ACC112 (cell line): ENCODE data around the gene JAK2.

Source experiments
- H2AFZ ChIP-seq: fragments of 200-600 bp; sonication (generic); one replicate; pipeline ENCODE4 v1.6.0; 2017; ENCODE audit warnings: antibody characterized with exemption, low read length; ENCODE audit not compliant: unreplicated experiment
- H3K27ac ChIP-seq: fragments of 200-600 bp; sonication (generic); 2 replicates; pipeline ENCODE4 v1.5.1; 2014; ENCODE audit warnings: low read depth, mild to moderate bottlenecking, antibody characterized with exemption, low read length, moderate library complexity
- H3K27me3 ChIP-seq: fragments of 200-600 bp; sonication (generic); 2 replicates; pipeline ENCODE4 v1.6.1; 2014; ENCODE audit warnings: mild to moderate bottlenecking, antibody characterized with exemption, low read length, moderate library complexity, mixed read lengths; ENCODE audit not compliant: insufficient read depth
- H3K36me3 ChIP-seq: fragments of 200-600 bp; sonication (generic); 2 replicates; pipeline ENCODE4 v1.6.1; 2016; ENCODE audit warnings: mild to moderate bottlenecking, antibody characterized with exemption, low read length, moderate library complexity, mixed read lengths; ENCODE audit not compliant: insufficient read depth
- H3K4me1 ChIP-seq: fragments of 200-600 bp; sonication (generic); one replicate; pipeline ENCODE4 v1.6.1; 2016; ENCODE audit warnings: low read length, mixed read lengths; ENCODE audit not compliant: insufficient read depth, unreplicated experiment, control insufficient read depth
- H3K4me3 ChIP-seq: fragments of 200-600 bp; sonication (generic); 2 replicates; pipeline ENCODE4 v1.5.1; 2014; ENCODE audit warnings: mild to moderate bottlenecking, low read depth, low read length
- H3K79me2 ChIP-seq: fragments of 200-600 bp; sonication (generic); one replicate; pipeline ENCODE4 v1.6.0; 2016; ENCODE audit warnings: low read length; ENCODE audit not compliant: control insufficient read depth, unreplicated experiment, insufficient read depth

The JAK2 gene

GRCh38 chr9:4980086-4980727, 4.9 kb upstream of the JAK2 start:
- H2AFZ ChIP-seq: no peak overlapping the region
- H3K4me3 ChIP-seq: no peak overlapping the region
- H3K79me2 ChIP-seq: no peaks in the 10 kb centered on the region
- H3K27ac ChIP-seq: no peak overlapping the region
- no peaks in the 10 kb centered on the region for H3K27me3 ChIP-seq
- no peaks in the 10 kb centered on the region for H3K36me3 ChIP-seq
- H3K4me1 ChIP-seq: peaks cover 33% of the 10 kb centered on the region

DNA sequence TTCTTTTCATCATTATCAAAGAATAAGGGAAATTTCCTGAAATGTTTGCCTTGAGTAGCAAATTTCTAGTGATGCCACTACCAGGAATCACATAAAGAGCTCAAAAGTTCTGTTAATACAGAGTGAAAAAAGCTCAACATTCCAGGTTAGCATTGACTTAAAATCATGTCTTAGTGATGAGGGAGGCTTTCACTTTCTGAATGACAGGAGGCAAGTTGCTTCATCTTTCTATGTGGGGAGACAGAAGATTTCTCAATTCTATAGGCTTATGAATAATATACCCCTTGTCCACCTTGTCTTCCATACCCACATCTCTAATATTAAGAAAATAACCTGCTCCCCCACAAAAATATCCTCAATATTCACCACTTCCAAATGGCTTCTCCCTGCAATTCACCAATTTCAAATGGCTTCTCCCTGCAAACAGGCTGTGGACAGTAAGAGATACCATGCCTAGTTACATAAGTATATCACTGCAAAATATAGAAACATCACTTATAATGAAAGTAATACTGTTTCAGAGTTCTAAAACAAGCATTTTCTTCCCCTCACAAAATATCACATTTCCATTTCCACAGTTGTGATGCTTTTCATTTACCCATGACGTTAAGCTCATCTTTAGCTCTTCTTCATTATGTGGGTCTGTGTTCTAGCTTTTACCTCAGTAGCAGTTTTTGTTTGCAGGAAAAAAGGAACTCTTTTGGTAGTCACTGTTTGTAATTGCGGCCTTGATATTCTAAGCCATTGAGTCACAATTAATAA, 2.2 kb upstream of the JAK2 start:
- Histone ChIP-seq H2AFZ (no peak overlapping the region), H3K4me3 (no peak overlapping the region), H3K36me3 (no peaks in the 10 kb centered on the region), H3K27ac (no peak overlapping the region), H3K79me2 (peaks cover 21% of the 10 kb centered on the region), H3K4me1 (peaks cover 40% of the 10 kb centered on the region), H3K27me3 (no peaks in the 10 kb centered on the region)

GRCh38 chr9:4983601-4984165, 1.4 kb upstream of the JAK2 start:
- Histone ChIP-seq H3K4me1 (peaks cover 47% of the 10 kb centered on the region), H3K79me2 (peaks cover 29% of the 10 kb centered on the region), H2AFZ (peak overlapping the region; percentile 55), H3K27me3 (no peaks in the 10 kb centered on the region), H3K27ac (peak overlapping the region; percentile 93), H3K4me3 (peak overlapping the region; percentile 92), H3K36me3 (no peaks in the 10 kb centered on the region)

DNA sequence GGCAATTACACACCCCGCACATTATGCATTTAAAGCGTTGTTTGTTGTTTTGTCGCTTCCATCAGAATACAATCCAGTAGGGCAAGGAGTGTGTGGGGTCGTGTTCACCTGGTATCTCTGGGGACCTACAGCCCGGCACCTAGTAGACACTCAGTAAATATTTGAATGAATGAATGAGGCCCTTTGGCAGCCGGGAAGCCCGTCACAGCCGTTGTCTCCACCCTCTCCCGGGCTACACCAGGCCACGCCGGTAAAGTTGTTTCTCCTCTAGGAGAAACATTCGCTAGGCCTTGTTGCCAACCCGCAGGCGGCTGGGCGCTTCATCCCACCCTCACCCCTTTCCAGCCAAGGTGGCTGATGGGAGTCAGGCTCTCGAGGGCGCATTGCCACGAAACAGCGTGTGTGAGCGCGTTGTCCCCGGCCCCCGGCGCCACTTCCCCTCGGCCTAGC, 876 bp upstream of the JAK2 start:
- Histone ChIP-seq H2AFZ (peak overlapping the region; percentile 55), H3K79me2 (peaks cover 34% of the 10 kb centered on the region), H3K36me3 (0 out of 2 replicates have a peak, but pooled peaks cover under 1% of the 10 kb centered on the region), H3K27ac (peak overlapping the region; percentile 93), H3K27me3 (no peaks in the 10 kb centered on the region), H3K4me1 (peaks cover 52% of the 10 kb centered on the region), H3K4me3 (peak overlapping the region; percentile 92)

GRCh38 chr9:4985386-4986266, 554 bp downstream of the JAK2 start:
- H3K4me1 ChIP-seq: peaks cover 44% of the 10 kb centered on the region
- peak overlapping the region; percentile 93 for H3K27ac ChIP-seq
- H3K27me3 ChIP-seq: no peaks in the 10 kb centered on the region
- peaks cover 47% of the 10 kb centered on the region for H3K79me2 ChIP-seq
- H3K36me3 ChIP-seq: peaks cover 13% of the 10 kb centered on the region; the same call in 1 of the 2 replicates
- peak overlapping the region; percentile 92 for H3K4me3 ChIP-seq
- peak overlapping the region; percentile 36 for H2AFZ ChIP-seq

- Histone ChIP-seq H3K79me2 (peaks cover 52% of the 10 kb centered on the region), H3K36me3 (peaks cover 18% of the 10 kb centered on the region; the same call in 1 of the 2 replicates), H3K27ac (peak overlapping the region; percentile 93), H3K4me1 (peaks cover 43% of the 10 kb centered on the region), H3K4me3 (peak overlapping the region; percentile 92), H2AFZ (peak overlapping the region; percentile 36), H3K27me3 (no peaks in the 10 kb centered on the region)
These were observed 1.2 kb downstream of the JAK2 start for GRCh38 chr9:4986296-4986695.

- Histone ChIP-seq H3K36me3 (peaks cover 20% of the 10 kb centered on the region), H3K4me1 (peaks cover 43% of the 10 kb centered on the region), H3K27me3 (no peaks in the 10 kb centered on the region), H3K27ac (peak overlapping the region; percentile 93), H2AFZ (peak overlapping the region; percentile 36), H3K4me3 (peak overlapping the region; percentile 92), H3K79me2 (peaks cover 54% of the 10 kb centered on the region)
These were observed 1.7 kb downstream of the JAK2 start for GRCh38 chr9:4986783-4987182.

DNA sequence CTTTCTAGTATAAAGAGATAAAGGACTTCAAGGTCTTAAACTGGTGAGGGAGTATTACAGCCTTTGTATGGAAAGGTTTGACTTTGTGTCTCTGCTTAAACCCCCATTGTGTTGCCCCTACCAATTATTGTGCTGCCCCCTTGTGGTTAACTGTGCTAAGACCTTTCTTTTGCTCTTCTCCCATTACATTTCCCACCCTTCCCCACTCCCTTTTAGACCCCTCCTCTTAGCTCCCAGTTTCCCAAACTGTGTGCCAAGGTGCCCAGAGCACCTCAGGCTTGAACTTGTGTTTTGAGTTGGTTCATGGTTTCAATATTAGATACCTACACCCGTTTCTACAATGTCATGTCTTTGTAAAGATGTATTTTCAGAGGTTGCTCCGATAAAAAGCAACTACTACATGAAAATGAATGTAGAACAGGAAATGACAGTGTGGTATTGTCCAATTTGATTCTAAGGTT, 2.9 kb downstream of the JAK2 start:
- peaks cover 66% of the 10 kb centered on the region for H3K79me2 ChIP-seq
- peak overlapping the region; percentile 74 for H3K4me3 ChIP-seq
- H3K27me3 ChIP-seq: no peaks in the 10 kb centered on the region
- peak overlapping the region; percentile 30; the same call in 1 of the 2 replicates for H3K27ac ChIP-seq
- no peak overlapping the region for H2AFZ ChIP-seq
- H3K36me3 ChIP-seq: peaks cover 32% of the 10 kb centered on the region
- H3K4me1 ChIP-seq: peaks cover 36% of the 10 kb centered on the region

- no peak overlapping the region for H3K27ac ChIP-seq
- H3K79me2 ChIP-seq: peaks cover 73% of the 10 kb centered on the region
- H3K4me1 ChIP-seq: peaks cover 28% of the 10 kb centered on the region
- H3K36me3 ChIP-seq: peaks cover 53% of the 10 kb centered on the region
- no peak overlapping the region for H3K4me3 ChIP-seq
- H3K27me3 ChIP-seq: no peaks in the 10 kb centered on the region
- no peak overlapping the region for H2AFZ ChIP-seq
These were observed 7.8 kb downstream of the JAK2 start for GRCh38 chr9:4992872-4993271.
